NB4 (cell line): Measurements from ENCODE around the gene NME4.
"Not testable (repeated sequence)": the region's sequence is repeated elsewhere in the genome, so short reads cannot be mapped to it uniquely, and the experiment has no call there.

Source experiments
- DNase-seq: peaks from one replicate; pipeline ENCODE4 v3.0.0; 2010; ENCODE audit warnings: low read depth
- H3K4me3 ChIP-seq: one replicate; pipeline ENCODE4 v1.5.1; 2011; ENCODE audit warnings: mild to moderate bottlenecking, low read depth, low read length, moderate library complexity
- CTCF ChIP-seq: IDR thresholded peaks from one replicate; pipeline ENCODE4 v1.5.1; 2012; ENCODE audit warnings: low read depth, low read length
- MAX ChIP-seq: IDR thresholded peaks from 2 replicates; pipeline ENCODE4 v1.6.1; 2011; ENCODE audit warnings: low read depth, low read length
- MYC ChIP-seq: IDR thresholded peaks from 2 replicates; pipeline ENCODE4 v1.6.1; 2011; ENCODE audit warnings: low read depth, low read length
- POLR2A ChIP-seq: IDR thresholded peaks from 2 replicates; pipeline ENCODE4 v1.6.1; 2011; ENCODE audit warnings: mild to moderate bottlenecking; ENCODE audit not compliant: insufficient read length; ENCODE audit errors: extremely low read depth

The NME4 gene

DNA sequence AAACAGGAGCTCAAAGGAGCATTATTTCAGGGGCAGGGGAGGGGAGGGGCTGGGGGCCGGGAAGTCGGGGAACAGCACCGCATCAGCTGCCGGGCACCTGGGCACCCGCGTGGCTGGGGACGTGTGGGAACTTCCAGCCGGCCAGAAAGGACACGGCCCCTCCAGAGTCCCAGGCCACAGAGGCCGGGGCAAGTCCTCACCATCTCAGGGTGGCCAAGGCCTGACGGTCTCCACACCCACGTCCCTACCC lies 16.3 kb upstream of the NME4 start:
- peak overlapping the region; percentile 49 for H3K4me3 ChIP-seq
- no peak for TF ChIP-seq MAX
- no peak for TF ChIP-seq MYC
- DNase-seq = no peak

DNA sequence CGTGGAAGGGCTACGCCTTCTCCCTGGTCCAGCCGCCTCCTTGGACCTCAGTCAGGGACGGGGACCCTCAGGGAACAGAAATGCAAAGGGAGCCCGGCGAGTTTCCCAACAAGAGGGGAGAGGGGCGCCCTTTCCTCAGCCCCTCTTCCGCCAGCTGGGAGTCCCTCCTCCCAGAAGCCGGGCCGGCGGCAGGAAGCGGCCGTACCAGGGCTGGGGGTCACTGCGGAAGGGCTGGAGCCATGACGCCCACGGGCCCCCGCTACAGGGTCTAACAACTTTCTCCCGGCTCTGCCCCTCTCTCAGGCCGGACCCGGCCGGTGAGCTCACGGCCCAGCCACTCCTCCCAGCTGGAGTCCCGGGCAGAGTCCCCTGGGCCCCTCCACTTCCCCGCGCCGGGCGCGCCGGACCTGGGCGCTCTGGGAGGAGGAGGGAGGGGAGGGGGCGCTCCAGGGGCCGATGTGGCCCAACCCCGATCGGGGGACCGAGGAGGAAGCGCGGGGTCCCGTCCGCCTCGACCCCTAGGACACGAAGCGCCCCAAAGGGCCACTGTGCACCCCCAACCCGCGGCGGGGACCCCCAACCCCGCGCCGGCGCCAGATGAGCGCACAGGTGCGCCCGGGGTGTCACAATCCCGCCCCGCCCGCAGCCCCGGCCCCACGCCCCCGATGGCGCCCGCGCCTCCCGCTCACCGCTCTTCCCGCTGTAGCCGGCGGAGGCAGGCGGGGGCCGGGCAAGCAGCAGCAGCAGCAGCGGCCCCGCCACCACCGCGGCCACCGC lies 15.8 kb upstream of the NME4 start:
- H3K4me3 ChIP-seq = peak overlapping the region; percentile 49
- DNase-seq = peak; percentile 46
- TF ChIP-seq MYC (no peak), POLR2A (no peak), CTCF (no peak), MAX (no peak)

GRCh38 chr16:381789-382717 lies 14.9 kb upstream of the NME4 start, which contains the start of gene PGAP6:
PGAP6 (minus strand) TSS chr16:381978; CDS start chr16:381821, 157 bp downstream.
- H3K4me3 ChIP-seq = peak within 1 kb of the TSS; percentile 49
- DNase-seq = peak; percentile 58
- TF ChIP-seq MYC (no peak), MAX (no peak), POLR2A (peak; percentile 16), CTCF (no peak)

- H3K4me3 ChIP-seq = no peak overlapping the region
- TF ChIP-seq MAX (no peak), CTCF (no peak), POLR2A (no peak), MYC (no peak)
- DNase-seq = no peak
These were observed 13.5 kb upstream of the NME4 start for GRCh38 chr16:383326-384051.

GRCh38 chr16:386641-387156 lies 10.3 kb upstream of the NME4 start:
- TF ChIP-seq MAX (no peak), POLR2A (no peak), CTCF (no peak), MYC (no peak)
- no peak overlapping the region for H3K4me3 ChIP-seq
- DNase-seq = no peak

GRCh38 chr16:387761-388666 lies 9.0 kb upstream of the NME4 start:
- not testable (repeated sequence) for DNase-seq, H3K4me3 ChIP-seq
